HG03039 (cell line): ENCODE results near the gene FMN2.

Source experiments
- ATAC-seq: cut with Tn5 transposase; IDR thresholded peaks from one replicate; pipeline ENCODE4 v1.9.1; 2021; ENCODE audit warnings: mild to moderate bottlenecking, moderate library complexity; ENCODE audit not compliant: unreplicated experiment

Gene FMN2

GRCh38 chr1:240096974-240097373 lies 5.3 kb downstream of the FMN2 start:
- no peak for ATAC-seq

- ATAC-seq = no peak
Measured at GRCh38 chr1:240098534-240098933, 6.9 kb downstream of the FMN2 start.

GRCh38 chr1:240099329-240099728 lies 7.6 kb downstream of the FMN2 start:
- no peak for ATAC-seq

- no peak for ATAC-seq
Measured at GRCh38 chr1:240099748-240100147, 8.1 kb downstream of the FMN2 start.

GRCh38 chr1:240100371-240100934 lies 8.8 kb downstream of the FMN2 start:
- no peak for ATAC-seq

GRCh38 chr1:240101306-240101705 lies 9.6 kb downstream of the FMN2 start:
- ATAC-seq = no peak

- ATAC-seq = no peak
Measured at GRCh38 chr1:240101737-240102136, 10.1 kb downstream of the FMN2 start.

GRCh38 chr1:240104672-240105071 lies 13.0 kb downstream of the FMN2 start:
- no peak for ATAC-seq

GRCh38 chr1:240107058-240107684 lies 15.5 kb downstream of the FMN2 start:
- no peak for ATAC-seq

- no peak for ATAC-seq
Measured at GRCh38 chr1:240109130-240109529, 17.4 kb downstream of the FMN2 start.

- no peak for ATAC-seq
Measured at GRCh38 chr1:240109920-240110636, 18.4 kb downstream of the FMN2 start.

GRCh38 chr1:240111558-240111957 lies 19.9 kb downstream of the FMN2 start:
- no peak for ATAC-seq

GRCh38 chr1:240114222-240114621 lies 22.5 kb downstream of the FMN2 start:
- ATAC-seq = no peak

GRCh38 chr1:240115831-240116230 lies 24.1 kb downstream of the FMN2 start:
- no peak for ATAC-seq

GRCh38 chr1:240116831-240117769 lies 25.4 kb downstream of the FMN2 start:
- ATAC-seq = no peak

- no peak for ATAC-seq
Measured at GRCh38 chr1:240117930-240118329, 26.2 kb downstream of the FMN2 start.

GRCh38 chr1:240122639-240123613 lies 31.2 kb downstream of the FMN2 start:
- ATAC-seq = no peak

GRCh38 chr1:240126821-240127220 lies 35.1 kb downstream of the FMN2 start:
- no peak for ATAC-seq

GRCh38 chr1:240128366-240128765 lies 36.7 kb downstream of the FMN2 start:
- ATAC-seq = no peak

- no peak for ATAC-seq
Measured at GRCh38 chr1:240134113-240134512, 42.4 kb downstream of the FMN2 start.
